ENCODE data around the gene ST3GAL4. TPM values are rescaled to one million over a fixed set of nuclear protein-coding genes. Genes with fewer than 3 reads are reported as not detected.

ST3GAL4 gene
- total RNA-seq, 1 donor from 2014 or later = 15.6 TPM

DNA sequence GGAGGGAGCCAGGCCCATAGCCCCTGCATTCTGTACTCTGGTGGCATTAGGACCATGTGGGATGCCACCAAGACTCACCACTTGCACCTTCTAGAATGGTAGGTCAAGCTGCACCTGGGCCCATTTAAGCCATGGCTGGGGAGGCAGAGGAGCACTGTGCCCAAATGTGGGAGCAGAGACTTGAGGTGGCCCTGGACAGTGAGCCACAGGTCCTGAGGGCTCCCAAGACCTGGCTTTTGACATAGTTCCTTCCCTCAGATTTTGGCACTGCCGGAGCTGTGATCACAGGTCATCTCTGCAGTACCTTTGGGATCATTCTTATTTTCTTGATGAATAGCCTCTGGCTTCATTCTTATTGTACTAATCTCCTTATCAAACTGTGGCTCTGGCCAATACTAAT, 43.2 kb downstream of the ST3GAL4 start:
- peaks cover 3% of the 10 kb centered on the region for H3K36me3 Mint-ChIP-seq
- no peak for DNase-seq (ENCODE audit: low spot score in 2 of 2, unreplicated experiment in 2 of 2)
- H3K27ac Mint-ChIP-seq = no peak overlapping the region
- no peak overlapping the region for H3K4me3 Mint-ChIP-seq
- TF ChIP-seq, protein P1, sequence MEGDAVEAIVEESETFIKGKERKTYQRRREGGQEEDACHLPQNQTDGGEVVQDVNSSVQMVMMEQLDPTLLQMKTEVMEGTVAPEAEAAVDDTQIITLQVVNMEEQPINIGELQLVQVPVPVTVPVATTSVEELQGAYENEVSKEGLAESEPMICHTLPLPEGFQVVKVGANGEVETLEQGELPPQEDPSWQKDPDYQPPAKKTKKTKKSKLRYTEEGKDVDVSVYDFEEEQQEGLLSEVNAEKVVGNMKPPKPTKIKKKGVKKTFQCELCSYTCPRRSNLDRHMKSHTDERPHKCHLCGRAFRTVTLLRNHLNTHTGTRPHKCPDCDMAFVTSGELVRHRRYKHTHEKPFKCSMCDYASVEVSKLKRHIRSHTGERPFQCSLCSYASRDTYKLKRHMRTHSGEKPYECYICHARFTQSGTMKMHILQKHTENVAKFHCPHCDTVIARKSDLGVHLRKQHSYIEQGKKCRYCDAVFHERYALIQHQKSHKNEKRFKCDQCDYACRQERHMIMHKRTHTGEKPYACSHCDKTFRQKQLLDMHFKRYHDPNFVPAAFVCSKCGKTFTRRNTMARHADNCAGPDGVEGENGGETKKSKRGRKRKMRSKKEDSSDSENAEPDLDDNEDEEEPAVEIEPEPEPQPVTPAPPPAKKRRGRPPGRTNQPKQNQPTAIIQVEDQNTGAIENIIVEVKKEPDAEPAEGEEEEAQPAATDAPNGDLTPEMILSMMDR (IDR thresholded peaks at IDR 0.05; ENCODE audit: unreplicated experiment) = no peak
- H3K9me3 Mint-ChIP-seq = peaks cover 3% of the 10 kb centered on the region
- H3K4me1 Mint-ChIP-seq = peaks cover 8% of the 10 kb centered on the region
- no peaks in the 10 kb centered on the region for H3K27me3 Mint-ChIP-seq (ENCODE audit: low read depth)

DNA sequence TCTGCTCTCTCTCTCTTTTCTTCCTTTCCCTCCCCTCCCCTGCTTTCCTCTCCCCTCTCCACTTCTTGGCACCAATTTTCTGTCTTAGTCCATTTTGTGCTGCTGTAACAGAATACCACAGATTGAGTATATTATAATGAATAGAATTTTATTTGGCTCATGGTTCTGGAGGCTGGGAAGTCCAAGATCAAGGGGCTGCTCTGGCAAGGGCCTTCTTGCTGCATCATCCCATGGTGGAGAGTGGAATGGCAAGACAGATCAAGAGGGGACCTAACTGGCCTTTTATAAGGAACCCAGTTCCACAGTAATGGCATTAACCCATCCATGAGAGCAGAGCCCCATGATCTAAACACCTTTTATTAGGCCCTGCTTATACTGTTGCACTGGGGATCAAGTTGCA, 44.5 kb downstream of the ST3GAL4 start:
- TF ChIP-seq, protein P1 (IDR thresholded peaks at IDR 0.05; ENCODE audit: unreplicated experiment) = no peak
- H3K9me3 Mint-ChIP-seq = peaks cover 3% of the 10 kb centered on the region

DNA sequence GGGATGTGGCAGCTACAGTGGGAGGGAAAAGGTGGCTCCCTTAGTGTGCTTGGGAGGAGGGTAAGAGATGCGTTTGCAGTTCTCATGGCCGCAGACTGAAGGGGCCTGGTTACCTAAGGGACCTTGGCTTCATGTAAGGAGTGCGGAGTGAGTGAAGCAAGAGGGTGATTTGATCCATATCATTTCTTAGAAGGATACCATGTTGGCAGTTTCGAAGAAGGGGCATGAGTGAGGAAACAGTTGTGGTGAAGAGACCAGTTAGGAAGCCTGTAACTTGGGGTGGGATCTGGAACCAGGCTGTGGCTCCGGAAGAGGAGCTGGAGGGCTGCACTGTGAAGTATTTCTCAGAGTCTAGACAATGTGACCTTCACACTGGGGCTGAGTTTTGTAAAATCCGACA, 45.0 kb downstream of the ST3GAL4 start:
- Mint-ChIP-seq H3K36me3 (peaks cover 3% of the 10 kb centered on the region), H3K4me1 (peaks cover 18% of the 10 kb centered on the region), H3K4me3 (no peak overlapping the region), H3K27ac (no peak overlapping the region), H3K27me3 (ENCODE audit: low read depth) (no peaks in the 10 kb centered on the region), H3K9me3 (peaks cover 3% of the 10 kb centered on the region)
- TF ChIP-seq, protein P1 (IDR thresholded peaks at IDR 0.05; ENCODE audit: unreplicated experiment) = no peak
- DNase-seq (ENCODE audit: low spot score in 2 of 2, unreplicated experiment in 2 of 2) = no peak

More for the DNA sequence above, 44.5 kb downstream of the ST3GAL4 start:
- DNase-seq (ENCODE audit: low spot score in 2 of 2, unreplicated experiment in 2 of 2) = no peak
- H3K4me3 Mint-ChIP-seq = no peak overlapping the region
- H3K27ac Mint-ChIP-seq = no peak overlapping the region
- peaks cover 3% of the 10 kb centered on the region for H3K36me3 Mint-ChIP-seq
- H3K4me1 Mint-ChIP-seq = peaks cover 16% of the 10 kb centered on the region
- no peaks in the 10 kb centered on the region for H3K27me3 Mint-ChIP-seq (ENCODE audit: low read depth)

DNA sequence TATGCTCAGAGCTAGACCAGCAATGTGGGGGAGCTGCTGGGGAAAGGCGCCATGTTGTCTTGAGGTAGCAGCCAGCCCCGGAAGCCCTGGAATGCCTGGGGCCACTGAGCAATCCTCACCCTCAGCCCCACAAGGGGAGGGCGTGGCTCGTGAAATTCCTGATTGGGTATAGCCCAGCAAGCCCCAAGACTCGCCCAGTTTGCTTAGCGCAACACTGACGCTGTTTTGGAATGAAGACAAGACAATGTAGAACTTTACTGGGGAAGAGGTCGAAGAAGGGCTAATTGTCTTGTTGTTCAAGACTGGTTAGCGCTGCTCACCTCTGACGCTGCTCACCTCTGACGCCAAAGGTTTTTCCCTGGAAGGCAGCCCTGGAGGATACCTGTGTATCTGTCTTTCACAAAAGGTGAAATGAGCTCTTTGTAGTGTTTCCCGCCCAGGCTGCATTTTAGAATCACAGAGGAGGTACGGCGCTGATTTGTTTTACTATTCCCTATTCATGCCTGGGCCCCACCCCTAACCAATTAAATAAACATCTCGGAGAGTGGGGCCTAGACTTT, 47.6 kb downstream of the ST3GAL4 start:
- Mint-ChIP-seq H3K9me3 (peaks cover 3% of the 10 kb centered on the region), H3K4me1 (peaks cover 21% of the 10 kb centered on the region), H3K4me3 (no peak overlapping the region), H3K27me3 (ENCODE audit: low read depth) (no peaks in the 10 kb centered on the region), H3K36me3 (peaks cover 3% of the 10 kb centered on the region), H3K27ac (no peak overlapping the region)
- TF ChIP-seq, protein P1 (IDR thresholded peaks at IDR 0.05; ENCODE audit: unreplicated experiment) = no peak
- no peak for DNase-seq (ENCODE audit: low spot score in 2 of 2, unreplicated experiment in 2 of 2)

DNA sequence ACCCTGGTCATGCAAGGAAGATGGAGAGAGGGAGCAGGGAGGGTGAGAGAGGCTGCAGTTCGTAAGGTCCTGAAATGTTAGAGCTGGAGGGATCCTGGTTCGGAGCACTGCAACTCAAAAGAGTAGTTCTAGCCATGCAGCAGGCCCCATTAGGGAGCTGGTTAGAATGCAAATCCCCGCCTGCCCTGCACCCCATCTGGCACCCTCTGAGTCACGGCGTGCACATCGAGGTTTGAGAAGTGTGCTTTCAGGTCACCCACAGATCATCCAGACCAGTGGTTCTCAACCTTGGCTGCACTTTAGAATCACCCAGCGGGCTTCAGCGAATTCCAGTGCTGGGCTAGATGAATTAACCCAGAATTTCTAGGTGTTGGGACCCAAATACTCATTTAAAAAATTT, 48.2 kb downstream of the ST3GAL4 start:
- TF ChIP-seq, protein P1 (IDR thresholded peaks at IDR 0.05; ENCODE audit: unreplicated experiment) = no peak
- no peak overlapping the region for H3K4me3 Mint-ChIP-seq
- peaks cover 5% of the 10 kb centered on the region for H3K36me3 Mint-ChIP-seq
- peaks cover 21% of the 10 kb centered on the region for H3K4me1 Mint-ChIP-seq
- no peak for DNase-seq (ENCODE audit: low spot score in 2 of 2, unreplicated experiment in 2 of 2)
- no peaks in the 10 kb centered on the region for H3K27me3 Mint-ChIP-seq (ENCODE audit: low read depth)
- H3K9me3 Mint-ChIP-seq = peaks cover 3% of the 10 kb centered on the region
- H3K27ac Mint-ChIP-seq = no peak overlapping the region

DNA sequence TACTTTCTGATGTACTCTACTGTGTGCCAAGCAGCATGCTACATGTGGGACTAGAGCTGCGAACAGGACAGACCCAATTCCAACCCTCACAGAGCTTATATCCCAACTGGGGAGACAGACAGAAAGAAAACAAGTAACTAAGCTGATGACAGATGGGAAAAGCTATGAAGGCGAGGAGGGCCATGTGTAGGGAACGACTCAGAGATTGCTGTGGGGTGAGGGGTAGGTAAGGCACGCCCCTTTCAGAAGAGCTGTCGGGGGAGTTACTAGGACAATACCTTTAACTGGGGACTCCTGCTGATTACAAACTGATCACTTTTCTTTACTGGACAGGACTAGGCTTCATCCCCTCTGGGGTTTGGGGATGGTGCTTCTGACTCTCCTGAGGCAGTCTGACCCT, 48.9 kb downstream of the ST3GAL4 start:
- peaks cover 9% of the 10 kb centered on the region for H3K36me3 Mint-ChIP-seq
- H3K27ac Mint-ChIP-seq = no peak overlapping the region
- H3K4me3 Mint-ChIP-seq = no peak overlapping the region

More for the DNA sequence above, 48.9 kb downstream of the ST3GAL4 start:
- TF ChIP-seq, protein P1 (IDR thresholded peaks at IDR 0.05; ENCODE audit: unreplicated experiment) = no peak
- Mint-ChIP-seq H3K9me3 (peaks cover 3% of the 10 kb centered on the region), H3K4me1 (peaks cover 23% of the 10 kb centered on the region), H3K27me3 (ENCODE audit: low read depth) (no peaks in the 10 kb centered on the region)
- DNase-seq (ENCODE audit: low spot score in 2 of 2, unreplicated experiment in 2 of 2) = no peak
